ENCODE measurements around the gene CFAP299.

The CFAP299 gene

GRCh38 chr4:80608281-80608980 is 272.9 kb downstream of the CFAP299 start:
- peaks cover 5% of the 10 kb centered on the region for H3K4me1 Mint-ChIP-seq
- TF ChIP-seq CTCF (IDR thresholded peaks at IDR 0.05; ENCODE audit: unreplicated experiment in 3 of 3) = no peak
- H3K27ac Mint-ChIP-seq = peak overlapping the region in 1 of 3 experiments; percentile 2
- no peak overlapping the region for H3K4me3 Mint-ChIP-seq
- H3K36me3 Mint-ChIP-seq (ENCODE audit: low read depth) = no peaks in the 10 kb centered on the region
- H3K27me3 Mint-ChIP-seq (ENCODE audit: low read depth) = peaks cover 8% of the 10 kb centered on the region
- no peaks in the 10 kb centered on the region for H3K9me3 Mint-ChIP-seq

GRCh38 chr4:80610199-80610598 is 274.7 kb downstream of the CFAP299 start:
- TF ChIP-seq CTCF (IDR thresholded peaks at IDR 0.05; ENCODE audit: unreplicated experiment in 3 of 3) = no peak
- H3K27ac Mint-ChIP-seq = no peak overlapping the region
- peaks cover 8% of the 10 kb centered on the region for H3K27me3 Mint-ChIP-seq (ENCODE audit: low read depth)
- no peaks in the 10 kb centered on the region for H3K9me3 Mint-ChIP-seq
- no peak overlapping the region for H3K4me3 Mint-ChIP-seq
- H3K4me1 Mint-ChIP-seq = peaks cover 5% of the 10 kb centered on the region
- no peaks in the 10 kb centered on the region for H3K36me3 Mint-ChIP-seq (ENCODE audit: low read depth)

GRCh38 chr4:80610845-80611677 is 275.5 kb downstream of the CFAP299 start:
- Mint-ChIP-seq H3K4me1 (peaks cover 5% of the 10 kb centered on the region), H3K9me3 (no peaks in the 10 kb centered on the region), H3K27me3 (ENCODE audit: low read depth) (peaks cover 8% of the 10 kb centered on the region), H3K4me3 (no peak overlapping the region), H3K27ac (peak overlapping the region; percentile 13 to 84 (median 52)), H3K36me3 (ENCODE audit: low read depth) (no peaks in the 10 kb centered on the region)
- TF ChIP-seq CTCF (IDR thresholded peaks at IDR 0.05; ENCODE audit: unreplicated experiment in 3 of 3) = no peak

GRCh38 chr4:80611678-80611979 is 276.1 kb downstream of the CFAP299 start:
- peak overlapping the region; percentile 52 to 84 (median 57) for H3K27ac Mint-ChIP-seq
- peaks cover 8% of the 10 kb centered on the region for H3K27me3 Mint-ChIP-seq (ENCODE audit: low read depth)
- H3K4me3 Mint-ChIP-seq = no peak overlapping the region
- no peak for TF ChIP-seq CTCF (IDR thresholded peaks at IDR 0.05; ENCODE audit: unreplicated experiment in 3 of 3)
- no peaks in the 10 kb centered on the region for H3K36me3 Mint-ChIP-seq (ENCODE audit: low read depth)
- peaks cover 5% of the 10 kb centered on the region for H3K4me1 Mint-ChIP-seq
- H3K9me3 Mint-ChIP-seq = no peaks in the 10 kb centered on the region

- no peak overlapping the region for H3K4me3 Mint-ChIP-seq
- peaks cover 4% of the 10 kb centered on the region for H3K4me1 Mint-ChIP-seq
- H3K36me3 Mint-ChIP-seq (ENCODE audit: low read depth) = no peaks in the 10 kb centered on the region
- no peaks in the 10 kb centered on the region for H3K9me3 Mint-ChIP-seq
- H3K27ac Mint-ChIP-seq = peak overlapping the region in 1 of 3 experiments; percentile 24
- H3K27me3 Mint-ChIP-seq (ENCODE audit: low read depth) = no peaks in the 10 kb centered on the region
- no peak for TF ChIP-seq CTCF (IDR thresholded peaks at IDR 0.05; ENCODE audit: unreplicated experiment in 3 of 3)
Observed at GRCh38 chr4:80613470-80613869, 277.9 kb downstream of the CFAP299 start.

Measured in nephron (organoid).